Urothelium cell line (cell line): ENCODE results near the gene CCNJ.
"Not testable (repeated sequence)": the region's sequence is repeated elsewhere in the genome, so short reads cannot be mapped to it uniquely, and the experiment has no call there.

Source experiments
- DNase-seq: peaks from one replicate; pipeline ENCODE4 v3.0.0; 2011; ENCODE audit warnings: low spot score, mixed read lengths
- FAIRE-seq: peaks from 2 replicates; lab custom pipeline; 2011; peaks lifted over from hg19 to GRCh38; lab: Jason Lieb, UNC

CCNJ gene, protein sequence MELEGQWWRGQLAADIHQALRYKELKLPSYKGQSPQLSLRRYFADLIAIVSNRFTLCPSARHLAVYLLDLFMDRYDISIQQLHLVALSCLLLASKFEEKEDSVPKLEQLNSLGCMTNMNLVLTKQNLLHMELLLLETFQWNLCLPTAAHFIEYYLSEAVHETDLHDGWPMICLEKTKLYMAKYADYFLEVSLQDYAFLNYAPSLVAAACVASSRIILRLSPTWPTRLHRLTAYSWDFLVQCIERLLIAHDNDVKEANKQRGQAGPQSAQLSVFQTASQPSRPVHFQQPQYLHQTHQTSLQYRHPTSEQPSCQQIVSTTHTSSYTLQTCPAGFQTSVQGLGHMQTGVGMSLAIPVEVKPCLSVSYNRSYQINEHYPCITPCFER

GRCh38 chr10:96043033-96043892 lies at the start of gene CCNJ:
Gene CCNJ (plus strand): TSS chr10:96043583. CDS start chr10:96044394, 811 bp downstream.
- peak; percentile 98 for DNase-seq
- FAIRE-seq: no peak

- not testable (repeated sequence) for DNase-seq, FAIRE-seq
Measured at GRCh38 chr10:95994376-95994775, 49.0 kb upstream of the CCNJ start.

- FAIRE-seq (no peak), DNase-seq (no peak)
Measured at GRCh38 chr10:95998255-95998784, 45.1 kb upstream of the CCNJ start.

- FAIRE-seq (no peak), DNase-seq (no peak)
Measured at GRCh38 chr10:96013956-96014355, 29.4 kb upstream of the CCNJ start.

DNA sequence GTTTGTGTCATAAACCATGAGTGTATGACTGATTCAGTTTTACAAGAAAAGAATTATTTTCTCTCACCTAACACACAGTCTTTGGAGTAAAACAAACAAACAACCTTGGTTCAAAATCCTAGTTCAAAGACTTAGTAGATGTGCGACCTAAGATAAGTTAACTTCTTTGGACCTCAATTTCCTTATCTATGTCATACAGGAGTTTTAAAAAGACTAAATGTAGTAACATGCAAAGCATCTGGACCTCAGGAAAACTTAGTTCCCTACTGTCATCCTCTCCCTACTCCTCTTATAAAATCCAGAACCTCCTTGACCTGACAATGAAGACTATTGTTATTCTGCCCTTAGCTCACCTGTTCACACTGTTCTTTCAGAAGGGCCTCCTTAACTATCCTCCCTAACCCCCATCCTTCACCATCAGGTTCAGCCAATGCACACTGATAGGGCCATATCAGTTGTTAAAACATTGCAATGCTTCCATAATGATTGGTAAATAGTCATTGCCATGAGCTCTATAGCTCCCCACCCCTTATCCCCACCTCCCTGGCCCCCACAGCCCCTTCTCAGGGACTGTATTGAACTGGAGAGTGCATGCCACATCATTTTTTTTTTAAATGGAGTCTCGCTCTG lies 28.8 kb upstream of the CCNJ start:
- FAIRE-seq (no peak), DNase-seq (no peak)

DNA sequence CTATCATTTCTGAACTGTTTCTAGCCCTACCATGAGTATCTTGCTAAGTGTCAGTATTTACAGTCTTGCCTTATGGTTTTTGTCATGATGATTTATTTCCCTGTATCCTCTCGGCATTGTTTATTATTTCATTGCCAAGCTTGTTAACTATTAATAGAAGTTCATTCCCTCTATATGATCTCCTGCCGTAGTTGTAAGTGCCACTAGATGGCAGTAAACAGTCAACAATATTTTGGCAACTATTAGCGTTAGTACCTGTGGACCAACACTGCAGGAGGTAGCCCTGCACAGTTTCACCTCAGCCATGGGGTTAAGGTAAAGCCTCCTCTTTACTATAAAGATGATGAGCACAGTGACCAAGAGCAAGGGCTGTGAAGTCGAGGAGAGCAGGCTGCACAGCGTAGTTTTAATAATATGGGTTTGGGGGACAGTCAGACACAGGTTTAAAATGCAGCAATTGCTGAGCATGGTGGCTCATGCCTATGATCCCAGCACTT lies 26.1 kb upstream of the CCNJ start:
- FAIRE-seq (peak; percentile 76), DNase-seq (peak; percentile 54)

- FAIRE-seq (no peak), DNase-seq (no peak)
Measured at GRCh38 chr10:96021332-96021731, 22.1 kb upstream of the CCNJ start.

- DNase-seq (no peak), FAIRE-seq (no peak)
Measured at GRCh38 chr10:96022739-96023138, 20.6 kb upstream of the CCNJ start.

GRCh38 chr10:96023168-96023567 lies 20.2 kb upstream of the CCNJ start:
- FAIRE-seq (no peak), DNase-seq (no peak)

GRCh38 chr10:96025566-96025965 lies 17.8 kb upstream of the CCNJ start:
- FAIRE-seq: no peak
- peak; percentile 7 for DNase-seq

DNA sequence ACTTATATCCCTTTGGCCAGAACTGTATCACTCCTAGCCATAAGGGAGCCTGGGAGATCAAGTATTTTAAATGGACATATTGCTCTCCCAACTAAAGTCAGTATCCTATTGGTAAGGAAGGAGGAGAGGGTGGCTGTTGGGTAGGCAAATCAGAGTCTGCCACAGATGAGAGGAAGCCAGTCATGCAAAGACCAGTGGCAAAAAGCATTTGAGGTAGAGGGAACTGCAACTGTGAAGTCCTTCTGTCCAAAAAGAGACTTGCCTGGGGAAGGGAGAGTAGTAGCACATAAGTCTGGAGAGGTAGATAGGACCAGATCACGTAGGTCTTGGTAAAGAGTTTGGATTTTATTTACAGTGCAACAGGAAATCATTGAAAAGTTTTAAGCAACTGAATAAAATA lies 8.8 kb upstream of the CCNJ start:
- FAIRE-seq (no peak), DNase-seq (no peak)

DNA sequence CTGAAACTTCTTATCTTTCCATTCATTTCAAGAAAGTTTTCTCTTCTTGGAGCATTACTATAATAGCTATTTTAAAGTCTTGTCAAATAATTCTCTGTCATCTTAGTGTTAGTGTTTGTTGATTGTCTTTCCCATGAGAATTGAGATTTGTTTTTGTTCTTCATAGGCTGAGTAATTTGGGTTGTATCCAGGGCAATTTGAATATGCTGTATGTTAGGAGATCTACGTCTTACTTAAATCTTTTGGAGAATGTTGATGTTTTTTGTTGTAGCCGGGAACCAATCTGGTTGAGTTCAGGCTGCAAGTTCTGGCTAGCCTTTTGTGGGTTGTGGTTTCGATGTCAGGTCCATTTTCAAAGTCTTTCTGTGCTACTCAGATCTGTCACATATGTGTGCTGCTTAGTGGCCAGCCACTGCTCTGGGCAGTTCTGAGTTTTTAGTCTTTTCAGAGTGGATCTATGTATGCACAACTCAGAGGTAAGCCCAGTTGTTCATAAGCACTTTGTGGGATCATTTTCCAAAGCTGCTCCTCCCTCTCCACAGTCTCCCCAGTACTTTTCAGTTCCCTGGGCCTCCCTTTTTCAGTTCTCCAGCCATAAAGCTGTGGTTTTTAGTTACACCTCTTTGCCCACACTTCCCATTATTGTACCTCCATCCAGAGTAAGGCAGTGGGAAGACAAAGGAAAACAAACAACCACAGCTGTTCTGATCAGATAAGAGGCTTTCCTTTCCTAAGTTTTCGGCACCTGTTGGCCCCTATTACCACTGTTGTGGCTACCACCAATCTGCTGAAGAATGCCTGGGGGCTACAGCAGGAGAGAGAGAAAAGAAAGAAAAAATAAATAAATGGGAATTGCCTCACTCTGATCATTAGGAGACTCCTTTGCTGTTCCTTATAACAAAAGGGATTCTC lies 4.7 kb upstream of the CCNJ start:
- no peak for DNase-seq
- no peak for FAIRE-seq

DNA sequence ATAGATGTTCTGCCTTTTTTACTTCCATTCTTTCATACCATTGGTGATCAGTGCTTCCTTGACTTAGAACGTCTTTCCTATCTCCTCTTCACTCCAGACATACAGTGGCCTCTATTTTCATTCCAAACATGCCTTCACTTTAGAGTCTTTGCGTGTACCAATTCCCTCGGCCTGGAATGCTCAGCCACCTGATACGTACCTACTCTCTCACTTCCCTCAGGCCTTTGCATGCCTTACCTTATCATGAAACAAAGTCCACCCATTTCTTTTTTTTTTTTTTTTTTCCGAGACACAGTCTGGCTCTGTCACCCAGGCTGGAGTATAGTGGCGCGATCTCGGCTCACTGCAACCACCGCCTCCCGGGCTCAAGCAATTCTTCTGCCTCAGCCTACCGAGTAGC lies 2.2 kb upstream of the CCNJ start:
- DNase-seq (no peak), FAIRE-seq (no peak)

- no peak for FAIRE-seq
- DNase-seq: peak; percentile 54
Measured at GRCh38 chr10:96043893-96044715, 721 bp downstream of the CCNJ start.

DNA sequence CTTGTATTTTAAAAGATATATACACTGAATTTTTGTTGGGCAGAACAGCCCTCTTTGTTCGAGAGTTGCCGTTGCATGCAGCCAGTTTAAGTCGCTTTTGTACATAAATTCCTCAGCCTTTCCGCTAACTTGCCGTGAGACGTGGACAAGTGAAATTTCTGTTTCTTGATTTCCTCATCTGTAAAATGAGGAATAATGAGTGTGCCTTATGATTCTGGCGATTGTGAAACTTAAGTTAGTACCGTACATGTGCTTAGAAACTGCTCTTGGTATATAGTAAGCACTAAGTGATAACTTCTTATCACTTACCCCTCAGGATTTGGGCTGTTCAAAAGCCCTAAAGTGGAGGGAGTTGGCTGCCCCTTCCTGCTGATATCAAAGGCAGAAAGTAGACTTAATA lies 1.4 kb downstream of the CCNJ start:
- DNase-seq (no peak), FAIRE-seq (no peak)

GRCh38 chr10:96046546-96046945 lies 3.2 kb downstream of the CCNJ start:
- no peak for DNase-seq
- no peak for FAIRE-seq

- FAIRE-seq: no peak
- no peak for DNase-seq
Measured at GRCh38 chr10:96047004-96047649, 3.7 kb downstream of the CCNJ start.

DNA sequence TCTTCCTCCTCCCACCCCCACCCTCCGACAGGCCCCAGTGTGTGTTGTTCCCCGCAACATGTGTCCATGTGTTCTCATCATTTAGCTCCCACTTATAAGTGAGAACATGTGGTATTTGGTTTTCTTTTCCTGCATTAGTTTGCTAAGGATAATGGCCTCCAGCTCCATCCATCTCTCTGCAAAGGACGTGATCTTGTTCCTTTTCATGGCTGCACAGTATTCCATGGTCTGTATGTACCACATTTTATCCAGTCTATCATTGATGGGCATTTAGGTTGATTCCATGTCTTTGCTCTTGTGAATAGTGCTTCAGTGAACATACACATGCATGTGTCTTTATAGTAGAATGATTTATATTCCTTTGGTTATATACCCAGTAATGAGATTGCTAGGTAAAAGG lies 4.5 kb downstream of the CCNJ start:
- FAIRE-seq, DNase-seq: not testable (repeated sequence)

DNA sequence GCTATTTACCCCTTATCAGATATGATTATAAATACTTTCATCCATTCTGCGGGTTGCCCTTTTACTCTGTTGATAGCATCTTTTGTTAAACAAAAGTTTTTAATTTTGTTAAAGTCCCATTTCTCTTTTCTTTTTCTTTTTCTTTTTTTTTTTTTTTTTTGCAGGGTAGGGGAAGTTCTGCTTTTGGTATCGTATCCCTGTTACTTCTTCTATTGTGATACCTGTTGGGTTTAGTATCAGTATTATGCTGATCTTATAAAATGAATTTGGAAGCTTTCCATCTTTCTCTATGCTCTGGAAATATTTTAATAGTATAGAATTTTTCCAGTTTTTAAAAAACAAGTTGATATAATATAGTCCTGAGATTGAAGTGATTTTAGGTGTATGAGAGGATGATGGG lies 6.0 kb downstream of the CCNJ start:
- no peak for FAIRE-seq
- DNase-seq: no peak
